GM19043 (cell line): Measurements from ENCODE around the gene KCNK4.
"Not testable (repeated sequence)": the region's sequence is repeated elsewhere in the genome, so short reads cannot be mapped to it uniquely, and the experiment has no call there.

ENCODE experiments used
- ATAC-seq: cut with Tn5 transposase; IDR thresholded peaks from one replicate; pipeline ENCODE4 v1.9.1; 2021; ENCODE audit warnings: low read depth; ENCODE audit not compliant: unreplicated experiment

The KCNK4 gene

GRCh38 chr11:64322925-64323260 is 31.8 kb downstream of the KCNK4 start:
- no peak for ATAC-seq

- ATAC-seq, result no peak
Measured at GRCh38 chr11:64323373-64323772, 32.3 kb downstream of the KCNK4 start.

DNA sequence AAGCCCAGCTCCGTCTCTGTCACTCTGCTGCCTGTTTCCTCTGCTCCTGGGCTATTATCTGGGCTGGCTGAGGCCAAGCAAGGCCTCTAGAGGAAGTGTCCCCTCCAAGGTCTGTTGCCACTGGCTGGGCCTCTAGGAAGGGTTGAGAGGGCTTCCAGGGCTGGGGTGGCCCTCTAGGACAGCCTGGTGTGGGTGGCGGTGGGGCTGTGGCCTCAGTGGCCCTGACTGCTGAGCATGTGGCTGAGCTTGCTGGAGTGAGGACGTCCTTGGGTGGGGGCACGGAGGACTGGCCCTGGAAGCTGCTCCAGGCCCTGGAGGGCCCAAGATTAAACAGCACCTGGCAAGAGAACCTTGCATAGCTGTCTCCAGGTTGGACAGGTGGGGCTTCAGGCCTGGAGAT is 32.9 kb downstream of the KCNK4 start:
- ATAC-seq, result not testable (repeated sequence)

DNA sequence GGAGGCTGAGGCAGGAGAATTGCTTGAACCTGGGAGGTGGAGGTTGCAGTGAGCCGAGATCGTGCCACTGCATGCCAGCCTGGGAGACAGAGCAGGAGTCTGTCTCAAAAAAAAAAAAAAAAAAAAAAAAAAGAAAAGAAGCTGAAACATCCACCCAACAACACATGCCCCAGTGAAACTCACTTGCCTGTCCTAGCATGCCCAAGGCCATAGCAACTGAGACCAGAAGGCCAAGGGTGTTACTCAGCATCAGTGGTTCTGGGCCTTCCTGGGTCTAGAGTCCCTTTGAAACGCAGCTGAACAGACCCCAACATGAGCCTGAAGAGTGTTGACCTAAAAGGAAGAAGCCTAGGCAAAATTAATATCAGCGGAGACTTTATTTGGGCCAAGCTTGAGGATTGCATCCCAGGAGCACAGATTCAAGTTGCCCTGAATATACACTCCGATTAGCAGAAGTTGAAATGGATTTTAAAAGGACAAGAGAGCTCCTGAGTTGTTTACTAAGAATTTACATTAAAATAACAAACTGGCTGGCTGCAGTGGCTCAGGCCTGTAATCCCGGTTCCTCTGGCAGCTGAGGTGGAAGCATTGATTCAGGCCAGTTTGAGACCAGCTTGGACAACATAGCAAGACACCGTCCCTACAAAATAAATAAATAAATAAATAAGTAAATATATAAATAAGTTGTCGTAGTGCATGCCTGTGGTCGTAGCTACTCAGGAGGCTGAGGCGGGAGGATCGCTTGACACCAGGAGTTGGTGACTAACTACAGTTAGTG is 33.8 kb downstream of the KCNK4 start:
- no peak for ATAC-seq

DNA sequence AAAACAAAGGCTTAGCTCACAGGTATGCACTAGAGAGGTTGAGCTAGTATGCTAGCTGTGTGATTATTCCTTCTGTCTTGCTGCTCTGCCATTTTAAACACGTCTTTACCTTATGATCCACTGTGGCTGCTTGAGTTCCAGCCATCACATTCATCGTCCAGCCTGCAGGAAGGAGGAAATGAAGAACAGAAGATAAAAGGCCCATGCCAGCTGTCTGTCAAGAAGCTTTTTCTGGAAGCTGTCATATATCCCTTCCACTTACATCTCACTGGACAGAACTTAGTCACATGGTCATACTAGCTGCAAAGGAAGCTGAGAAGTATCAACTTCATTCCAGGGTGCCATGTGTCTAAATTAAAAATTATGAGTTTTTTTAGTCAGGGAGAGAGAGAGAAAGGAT is 36.3 kb downstream of the KCNK4 start:
- no peak for ATAC-seq

GRCh38 chr11:64327993-64328392 is 36.9 kb downstream of the KCNK4 start:
- ATAC-seq, result no peak

GRCh38 chr11:64330888-64331287 is 39.8 kb downstream of the KCNK4 start:
- no peak for ATAC-seq

GRCh38 chr11:64331569-64332371 is 40.7 kb downstream of the KCNK4 start:
- ATAC-seq, result peak; percentile 44

- ATAC-seq, result no peak
Measured at GRCh38 chr11:64333556-64333955, 42.5 kb downstream of the KCNK4 start.

DNA sequence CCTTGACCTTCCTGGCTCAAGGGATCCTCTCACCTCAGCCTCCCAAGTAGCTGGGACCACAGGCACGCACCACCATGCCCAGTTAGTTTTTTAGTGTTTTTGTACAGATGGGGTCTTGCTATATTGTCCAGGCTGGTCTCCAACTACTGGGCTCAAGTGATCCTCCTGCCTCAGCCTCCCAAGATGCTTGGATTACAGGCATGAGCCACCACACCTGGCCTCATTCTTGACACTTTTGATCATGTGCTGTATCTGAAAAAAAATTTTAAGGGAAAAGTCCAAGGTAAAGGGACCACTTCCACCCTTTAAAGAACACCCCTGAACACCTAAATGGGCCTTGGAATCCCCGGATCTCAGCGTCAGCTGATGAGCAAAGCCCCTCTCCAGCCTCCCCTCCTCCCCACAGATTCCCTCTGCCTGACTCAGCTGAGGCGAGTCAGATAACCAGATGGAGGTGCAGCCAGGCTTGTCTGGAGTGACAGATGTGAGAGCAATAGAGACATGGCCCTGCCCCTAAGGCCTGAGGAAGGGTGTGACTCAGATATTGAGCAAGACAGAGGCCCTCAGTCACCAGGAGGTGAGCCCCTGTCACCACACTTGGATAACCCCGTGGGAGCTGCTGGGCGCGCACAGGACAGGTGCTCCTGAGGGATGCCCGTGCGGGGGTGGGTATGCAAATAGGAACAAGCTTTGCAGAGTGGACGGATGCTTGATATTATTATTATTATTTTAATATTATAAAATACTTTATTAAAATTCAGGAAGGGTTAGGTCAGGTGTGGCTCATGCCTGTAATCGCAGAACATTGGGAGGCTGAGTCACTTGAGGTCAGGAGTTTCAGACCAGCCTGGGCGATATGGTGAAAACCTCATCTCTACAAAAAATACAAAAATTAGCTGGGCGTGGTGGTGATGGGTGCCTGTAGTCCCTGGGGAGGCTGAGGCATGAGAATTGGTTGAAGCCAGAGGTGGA is 43.9 kb downstream of the KCNK4 start:
- peak; percentile 82 for ATAC-seq

GRCh38 chr11:64337538-64338249 is 46.6 kb downstream of the KCNK4 start:
- ATAC-seq, result no peak

DNA sequence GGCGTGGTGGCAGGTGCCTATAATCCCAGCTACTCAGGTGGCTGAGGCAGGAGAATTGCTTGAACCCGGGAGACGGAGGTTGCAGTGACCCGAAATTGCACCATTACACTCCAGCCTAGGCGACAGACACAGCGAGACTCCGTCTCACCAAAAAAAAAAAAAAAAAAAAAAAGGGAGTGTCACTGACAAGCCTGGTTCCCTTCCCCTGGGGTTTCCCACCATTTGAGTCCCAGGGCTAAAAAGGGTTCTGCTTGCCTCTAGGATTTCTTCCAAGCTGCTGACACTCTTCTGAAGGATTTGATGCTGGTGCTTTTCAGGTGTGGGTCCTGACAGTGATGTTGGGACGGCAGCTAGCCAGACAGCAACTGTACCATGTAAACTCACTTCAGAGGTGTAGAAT is 47.6 kb downstream of the KCNK4 start:
- ATAC-seq, result no peak

DNA sequence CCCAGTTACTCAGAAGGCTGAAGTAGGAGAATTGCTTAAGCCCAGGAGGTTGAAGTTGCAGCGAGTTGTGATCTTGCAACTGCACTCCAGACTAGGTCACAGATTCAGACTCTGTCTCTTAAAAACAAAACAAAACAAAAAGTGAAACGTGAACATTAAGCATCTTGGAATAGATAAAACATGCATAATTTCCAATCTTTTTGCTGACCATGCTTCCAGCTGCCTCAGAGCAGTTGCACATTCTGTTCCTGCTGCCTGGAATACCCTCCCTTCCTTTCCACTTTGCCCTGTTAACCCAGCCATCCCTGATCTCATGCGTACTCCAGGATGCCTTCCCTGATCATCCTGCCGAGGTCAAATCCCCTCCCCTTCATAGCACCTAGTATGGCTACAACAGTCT is 48.2 kb downstream of the KCNK4 start:
- ATAC-seq, result no peak

- ATAC-seq, result no peak
Measured at GRCh38 chr11:64339754-64340408, 48.8 kb downstream of the KCNK4 start, which contains the start of gene CCDC88B. TSS of gene CCDC88B (plus strand) at chr11:64340204. CDS start at chr11:64340267, 63 bp downstream.

- no peak for ATAC-seq
Measured at GRCh38 chr11:64340671-64341335, 49.7 kb downstream of the KCNK4 start.

GRCh38 chr11:64341429-64341828 is 50.3 kb downstream of the KCNK4 start:
- no peak for ATAC-seq

GRCh38 chr11:64341851-64342791 is 51.0 kb downstream of the KCNK4 start:
- no peak for ATAC-seq
